ENCODE data around the gene KRTAP12-3.

KRTAP12-3 gene

GRCh38 chr21:44700101-44701022 is 42.6 kb downstream of the KRTAP12-3 start:
- no peak for FAIRE-seq

GRCh38 chr21:44701023-44701400 is 43.3 kb downstream of the KRTAP12-3 start:
- DNase-seq (ENCODE audit: extremely low spot score, insufficient read length, low read depth): no peak
- FAIRE-seq: no peak

More at GRCh38 chr21:44700101-44701022, 42.6 kb downstream of the KRTAP12-3 start:
- DNase-seq (ENCODE audit: extremely low spot score, insufficient read length, low read depth): no peak

- FAIRE-seq (no peak), DNase-seq (ENCODE audit: extremely low spot score, insufficient read length, low read depth) (no peak)
Observed at GRCh38 chr21:44701541-44701940, 43.8 kb downstream of the KRTAP12-3 start.

- FAIRE-seq (no peak), DNase-seq (ENCODE audit: extremely low spot score, insufficient read length, low read depth) (no peak)
Observed at GRCh38 chr21:44702111-44702972, 44.6 kb downstream of the KRTAP12-3 start.

GRCh38 chr21:44702973-44703730 is 45.4 kb downstream of the KRTAP12-3 start:
- DNase-seq (ENCODE audit: extremely low spot score, insufficient read length, low read depth) (no peak), FAIRE-seq (no peak)

- DNase-seq (ENCODE audit: extremely low spot score, insufficient read length, low read depth) (no peak), FAIRE-seq (no peak)
Observed at GRCh38 chr21:44703731-44704635, 46.3 kb downstream of the KRTAP12-3 start.

GRCh38 chr21:44704636-44705001 is 46.9 kb downstream of the KRTAP12-3 start:
- DNase-seq (ENCODE audit: extremely low spot score, insufficient read length, low read depth) (no peak), FAIRE-seq (no peak)

GRCh38 chr21:44706026-44706705 is 48.4 kb downstream of the KRTAP12-3 start:
- DNase-seq (ENCODE audit: extremely low spot score, insufficient read length, low read depth) (no peak), FAIRE-seq (no peak)

- DNase-seq (ENCODE audit: extremely low spot score, insufficient read length, low read depth) (no peak), FAIRE-seq (no peak)
Observed at GRCh38 chr21:44706706-44707581, 49.2 kb downstream of the KRTAP12-3 start.
